ENCODE data around the gene ADARB2.

DNA sequence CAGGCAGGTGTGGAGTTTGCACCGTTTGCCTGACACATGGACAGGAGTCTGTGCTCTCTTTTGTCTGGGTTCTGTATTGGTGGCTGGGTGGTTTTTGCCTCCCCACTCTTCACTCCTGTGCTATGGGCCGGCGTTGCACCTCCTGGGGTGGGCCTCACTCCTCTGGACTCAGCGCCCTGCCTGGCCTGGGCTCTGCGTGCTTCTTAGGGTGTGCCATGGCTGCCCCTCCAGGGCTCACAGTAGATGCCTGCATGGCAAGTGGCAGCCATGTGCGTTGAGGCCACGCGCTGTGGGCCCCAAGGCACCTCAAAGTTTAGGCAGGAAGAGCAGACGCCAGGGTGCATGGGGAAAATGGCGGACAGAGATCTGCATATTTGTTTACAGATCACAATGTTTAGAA is 319.8 kb downstream of the ADARB2 start:
- TF ChIP-seq, protein P1, sequence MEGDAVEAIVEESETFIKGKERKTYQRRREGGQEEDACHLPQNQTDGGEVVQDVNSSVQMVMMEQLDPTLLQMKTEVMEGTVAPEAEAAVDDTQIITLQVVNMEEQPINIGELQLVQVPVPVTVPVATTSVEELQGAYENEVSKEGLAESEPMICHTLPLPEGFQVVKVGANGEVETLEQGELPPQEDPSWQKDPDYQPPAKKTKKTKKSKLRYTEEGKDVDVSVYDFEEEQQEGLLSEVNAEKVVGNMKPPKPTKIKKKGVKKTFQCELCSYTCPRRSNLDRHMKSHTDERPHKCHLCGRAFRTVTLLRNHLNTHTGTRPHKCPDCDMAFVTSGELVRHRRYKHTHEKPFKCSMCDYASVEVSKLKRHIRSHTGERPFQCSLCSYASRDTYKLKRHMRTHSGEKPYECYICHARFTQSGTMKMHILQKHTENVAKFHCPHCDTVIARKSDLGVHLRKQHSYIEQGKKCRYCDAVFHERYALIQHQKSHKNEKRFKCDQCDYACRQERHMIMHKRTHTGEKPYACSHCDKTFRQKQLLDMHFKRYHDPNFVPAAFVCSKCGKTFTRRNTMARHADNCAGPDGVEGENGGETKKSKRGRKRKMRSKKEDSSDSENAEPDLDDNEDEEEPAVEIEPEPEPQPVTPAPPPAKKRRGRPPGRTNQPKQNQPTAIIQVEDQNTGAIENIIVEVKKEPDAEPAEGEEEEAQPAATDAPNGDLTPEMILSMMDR (IDR thresholded peaks at IDR 0.05) = no peak
- no peak for TF ChIP-seq POLR2A (IDR thresholded peaks at IDR 0.05)
